DLD1 (cell line): ENCODE measurements around the gene FERMT3.
"Not testable (repeated sequence)": the region's sequence is repeated elsewhere in the genome, so short reads cannot be mapped to it uniquely, and the experiment has no call there.

Experiments
- in situ Hi-C: cut with HindIII; loops from 2 replicates; pipeline ENCODE4 v1.10.0; 2017; ENCODE audit warnings: low sequenced_read_pairs

Gene FERMT3

GRCh38 chr11:64206457-64207255 is at the start of gene FERMT3:
TSS of gene FERMT3 (plus strand) at chr11:64206721. CDS start at chr11:64207365, 644 bp downstream.
- in situ Hi-C loops: no loop called here

- in situ Hi-C loops: no loop called here
Observed at GRCh38 chr11:64157631-64158394, 48.7 kb upstream of the FERMT3 start.

DNA sequence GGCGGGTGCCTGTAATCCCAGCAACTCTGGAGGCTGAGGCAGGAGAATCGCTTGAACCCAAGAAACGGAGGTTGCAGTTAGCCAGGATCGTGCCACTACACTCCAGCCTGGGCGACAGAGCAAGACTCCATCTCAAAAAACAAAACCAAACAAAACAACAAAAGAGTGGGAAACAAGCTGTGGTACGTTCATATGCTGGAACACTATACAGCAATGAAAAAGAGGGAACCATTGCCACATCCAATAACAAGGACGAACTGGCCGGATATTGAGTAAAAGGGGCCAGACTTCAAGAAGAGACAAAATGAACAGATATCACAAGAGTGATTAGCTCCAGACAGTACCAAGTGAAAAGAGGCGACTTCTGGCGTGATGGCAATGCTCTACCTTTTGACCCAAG is 45.5 kb upstream of the FERMT3 start:
- in situ Hi-C loops: no loop called here

- in situ Hi-C loops: not testable (repeated sequence)
Observed at GRCh38 chr11:64162769-64163168, 43.8 kb upstream of the FERMT3 start.

DNA sequence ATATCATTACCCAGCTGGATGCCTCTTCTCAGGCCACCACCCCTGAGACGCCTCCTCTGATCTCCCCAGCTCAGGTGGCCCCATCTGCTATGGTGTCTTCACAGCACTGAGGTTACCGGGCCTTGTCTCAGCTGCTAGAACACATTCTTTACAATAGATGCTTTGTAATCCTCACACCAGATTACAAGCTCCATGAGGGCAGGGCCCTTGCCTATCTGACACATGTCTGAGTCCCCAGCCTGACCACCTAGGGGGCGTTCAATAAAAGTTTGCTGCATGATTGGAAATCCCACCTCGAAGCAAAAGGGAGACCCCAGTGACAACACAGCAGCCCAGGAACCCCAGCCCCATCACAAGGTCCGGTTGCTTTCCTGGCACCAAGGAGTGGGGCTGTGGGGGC is 42.6 kb upstream of the FERMT3 start:
- in situ Hi-C loops: no loop called here

DNA sequence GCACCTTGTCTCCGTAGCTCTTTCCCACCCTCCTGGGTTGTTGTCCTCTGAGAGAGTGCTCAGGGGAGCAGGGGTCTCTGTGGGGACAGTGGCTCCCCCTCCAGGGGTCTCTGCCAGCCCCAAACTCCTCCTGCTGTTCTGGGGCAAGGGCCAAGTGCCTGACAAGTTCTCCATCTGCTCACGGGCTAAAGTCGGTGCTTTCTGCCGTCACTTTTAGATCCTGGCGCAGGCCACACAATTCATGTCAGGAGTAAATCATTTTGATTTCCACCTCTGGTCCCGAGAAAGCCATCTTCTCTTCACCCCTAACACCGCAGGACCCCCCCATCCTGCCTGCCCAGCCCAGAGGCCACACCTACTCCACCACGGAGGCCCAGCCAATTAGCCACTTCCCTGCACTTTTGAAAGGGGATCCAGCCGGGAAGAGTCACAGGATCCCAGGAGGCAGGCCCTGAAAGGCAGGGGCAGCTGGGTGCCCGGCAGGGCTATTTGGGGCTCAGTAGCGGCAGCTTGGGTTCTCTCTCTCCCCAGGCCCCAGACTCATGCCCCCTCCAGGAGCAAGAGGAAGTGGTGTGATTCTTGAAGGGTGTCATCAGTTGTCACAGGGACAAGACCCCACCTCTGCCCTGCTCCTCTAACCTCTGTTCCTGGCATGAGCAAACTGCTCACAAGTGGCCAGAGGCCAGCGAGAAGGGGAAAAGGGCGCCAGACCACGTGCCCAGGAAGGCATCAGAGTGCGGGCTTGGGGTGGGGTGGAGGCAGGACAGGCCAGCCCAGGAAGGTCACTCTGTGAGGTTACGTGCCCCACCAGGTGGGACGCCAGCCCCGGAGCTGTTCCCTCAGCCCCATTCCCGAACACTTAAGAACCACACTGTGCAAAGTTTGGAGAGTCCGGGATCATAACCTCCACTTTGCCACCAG is 41.9 kb upstream of the FERMT3 start:
- in situ Hi-C loops: no loop called here

DNA sequence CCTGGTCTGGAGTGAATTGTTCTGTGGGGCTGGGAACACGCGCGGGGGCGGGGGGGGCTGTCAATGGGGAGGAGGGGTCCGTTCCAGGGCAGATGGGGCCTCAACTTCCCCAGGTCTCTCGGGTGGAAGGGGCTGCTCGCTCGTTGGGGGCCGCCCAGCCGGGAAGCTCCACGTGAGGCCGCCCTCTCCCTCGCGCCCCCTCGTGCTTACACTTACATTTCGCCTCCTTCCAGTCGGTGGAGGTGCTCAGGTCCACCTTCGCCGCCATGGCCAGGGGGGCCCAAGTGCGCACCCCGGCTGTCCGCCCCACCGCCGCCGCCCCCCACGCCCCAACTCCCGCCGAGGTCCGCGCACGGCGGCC is 41.1 kb upstream of the FERMT3 start:
- in situ Hi-C loops: no loop called here

- in situ Hi-C loops: no loop called here
Observed at GRCh38 chr11:64165842-64166635, 40.5 kb upstream of the FERMT3 start, which contains the start of gene MACROD1. TSS of gene MACROD1 (minus strand) at chr11:64166113. CDS start at chr11:64165994, 119 bp downstream.

GRCh38 chr11:64170419-64170818 is 36.1 kb upstream of the FERMT3 start:
- in situ Hi-C loops: no loop called here

DNA sequence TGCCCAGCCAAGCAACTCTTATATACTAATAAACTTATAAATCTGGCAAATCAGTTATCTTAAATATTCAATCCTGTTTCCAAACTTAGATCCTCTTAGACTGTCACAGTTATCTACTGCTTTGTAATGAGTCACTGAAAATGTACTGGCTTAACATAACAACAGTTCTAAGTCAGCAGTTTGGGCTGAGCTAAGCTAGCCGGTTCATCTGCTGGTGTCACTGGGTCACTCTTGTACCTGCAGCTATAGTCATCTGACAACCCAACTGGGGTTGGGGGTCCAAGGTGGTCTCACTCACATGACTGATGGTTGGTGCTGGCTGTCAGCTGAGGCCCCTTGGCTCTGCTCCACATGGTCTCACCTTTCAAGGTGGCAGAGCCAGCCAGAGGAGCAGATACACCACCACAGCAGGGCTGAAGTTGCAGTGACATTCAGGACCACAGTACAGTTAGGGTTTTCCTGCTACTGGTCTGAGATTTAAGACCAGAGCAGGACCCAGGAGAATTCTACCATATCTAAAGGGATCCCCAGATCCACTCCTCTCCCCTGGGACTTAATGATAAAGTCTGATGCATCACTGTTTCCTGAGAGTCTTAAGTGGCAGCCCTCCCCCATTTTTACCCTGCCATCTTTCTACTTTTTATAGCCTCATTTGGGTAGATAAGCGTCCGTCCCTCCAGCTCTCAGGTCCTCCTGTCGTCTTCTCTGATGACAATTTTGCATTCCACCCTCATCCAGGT is 32.7 kb upstream of the FERMT3 start:
- in situ Hi-C loops: no loop called here

DNA sequence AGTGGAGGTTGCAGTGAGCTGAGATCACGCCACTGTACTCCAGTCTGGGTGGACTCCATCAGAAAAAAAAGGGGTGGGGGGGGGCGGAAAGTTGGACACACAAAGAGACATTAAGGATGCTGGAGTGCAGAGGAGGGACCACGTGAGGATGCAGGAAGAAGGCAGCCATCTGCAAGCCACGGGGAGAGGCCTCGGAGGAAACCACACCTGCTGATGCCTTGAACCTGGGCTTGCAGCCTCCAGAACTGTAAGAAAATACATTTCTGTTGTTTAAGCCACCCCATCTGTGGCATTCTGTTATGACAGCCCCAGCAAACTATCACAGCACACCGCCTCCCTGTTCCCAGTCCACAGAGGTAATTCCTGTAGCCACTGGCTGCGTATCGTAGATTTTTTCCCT is 29.8 kb upstream of the FERMT3 start:
- in situ Hi-C loops: no loop called here

GRCh38 chr11:64178203-64178602 is 28.3 kb upstream of the FERMT3 start:
- in situ Hi-C loops: no loop called here

- in situ Hi-C loops: no loop called here
Observed at GRCh38 chr11:64178951-64179639, 27.4 kb upstream of the FERMT3 start.

DNA sequence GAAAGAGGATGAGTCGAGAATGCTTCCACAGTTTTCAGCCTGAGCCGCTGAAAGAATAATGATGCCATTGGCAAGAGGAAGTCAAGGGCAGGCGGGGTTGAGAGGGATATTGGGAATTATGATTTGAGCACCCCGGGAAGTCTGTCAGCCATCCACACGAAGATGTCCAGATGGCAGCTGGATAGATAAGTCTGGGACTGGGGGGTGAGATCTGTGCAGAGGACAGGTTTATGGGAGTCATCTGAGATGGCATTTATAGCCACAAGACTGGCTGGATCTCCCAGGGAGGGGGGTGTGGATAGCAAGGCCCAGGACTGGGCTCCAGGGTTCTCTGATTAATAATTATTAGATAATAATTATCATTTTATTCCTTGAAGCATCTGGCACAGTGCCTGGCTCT is 25.6 kb upstream of the FERMT3 start:
- in situ Hi-C loops: no loop called here

DNA sequence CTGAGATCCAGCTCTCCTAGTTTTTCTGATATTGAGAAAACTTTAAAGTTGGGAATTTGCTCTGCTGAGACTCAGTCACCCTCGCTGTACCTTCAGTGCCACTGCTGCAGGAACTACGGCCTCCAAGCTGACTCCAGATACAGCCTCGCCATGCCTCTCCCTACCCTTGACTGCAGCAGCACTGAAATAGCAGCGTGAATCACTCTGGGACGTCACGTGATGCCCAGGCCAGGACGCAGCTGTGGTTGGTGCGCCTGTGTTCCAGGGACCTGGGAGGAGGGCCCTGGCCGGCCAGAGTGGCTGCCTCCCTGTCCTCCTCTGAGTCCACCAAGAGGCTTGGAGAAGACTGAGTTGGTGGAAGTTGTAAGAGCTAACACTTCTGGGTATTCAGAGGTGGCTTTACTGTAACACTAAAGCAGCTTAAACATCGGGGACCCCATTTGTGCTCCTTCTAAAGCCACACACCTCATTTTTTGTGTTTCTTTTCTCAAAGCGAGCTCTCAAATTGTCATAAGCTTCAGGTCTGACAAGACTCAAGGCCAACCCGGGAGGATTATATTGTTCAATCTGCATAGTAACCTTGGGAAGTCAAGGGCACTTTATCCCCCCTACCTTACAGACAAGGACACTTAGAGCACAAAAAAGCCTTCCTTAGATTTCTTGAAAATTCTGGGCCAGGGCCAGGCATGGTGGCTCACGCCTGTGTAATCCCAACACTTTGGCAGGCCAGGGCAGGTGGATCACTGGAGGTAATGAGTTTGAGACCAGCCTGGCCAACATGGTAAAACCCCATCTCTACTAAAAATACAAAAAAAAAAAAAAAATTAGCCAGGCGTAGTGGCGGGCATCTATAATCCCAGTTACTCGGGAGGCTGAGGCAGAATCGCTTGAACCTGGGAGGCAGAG is 24.8 kb upstream of the FERMT3 start:
- in situ Hi-C loops: no loop called here

DNA sequence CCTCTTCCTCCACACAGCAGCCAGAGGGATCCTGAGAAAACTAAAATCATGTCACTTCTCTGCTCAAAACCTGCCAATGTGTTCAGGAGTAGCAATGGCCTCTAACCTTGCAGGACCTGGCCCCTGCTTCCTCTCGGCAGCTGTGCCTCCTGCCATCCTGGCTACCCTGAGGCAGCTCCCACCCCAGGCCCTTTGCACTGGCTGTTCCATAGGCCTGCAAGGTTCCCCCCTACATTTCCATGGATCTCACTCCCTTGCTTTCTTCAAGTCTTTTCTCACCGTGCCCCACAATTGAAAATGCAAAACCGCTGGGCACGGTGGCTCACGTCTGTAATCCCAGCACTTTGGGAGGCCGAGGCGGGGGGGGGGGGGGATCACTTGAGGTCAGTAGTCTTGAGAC is 22.6 kb upstream of the FERMT3 start:
- in situ Hi-C loops: no loop called here

GRCh38 chr11:64185175-64185692 is 21.3 kb upstream of the FERMT3 start:
- in situ Hi-C loops: no loop called here
